Endothelial cell of umbilical vein (primary cell): Measurements from ENCODE around the gene ADARB2.

Experiments used
- EZH2 ChIP-seq: IDR thresholded peaks from 2 replicates; pipeline ENCODE4 v1.6.1; 2012; ENCODE audit warnings: borderline replicate concordance, low read depth, mild to moderate bottlenecking, moderate library complexity, low read length, inconsistent platforms; ENCODE audit not compliant: severe bottlenecking
- FOS ChIP-seq: IDR thresholded peaks from 2 replicates; pipeline ENCODE4 v1.6.1; 2011; ENCODE audit warnings: mild to moderate bottlenecking, low read length, moderate library complexity, borderline replicate concordance; ENCODE audit not compliant: insufficient read depth
- GATA2 ChIP-seq: IDR thresholded peaks from 2 replicates; pipeline ENCODE4 v1.7.0; 2011; ENCODE audit warnings: low read depth, mild to moderate bottlenecking, moderate library complexity, mixed read lengths, low read length; ENCODE audit not compliant: insufficient read length, insufficient read depth
- JUN ChIP-seq: IDR thresholded peaks from 2 replicates; pipeline ENCODE4 v1.6.1; 2011; ENCODE audit warnings: borderline replicate concordance, low read depth; ENCODE audit not compliant: insufficient read length, insufficient read depth
- MYC ChIP-seq: IDR thresholded peaks from one replicate; pipeline ENCODE4 v1.6.1; 2011; ENCODE audit warnings: mild to moderate bottlenecking, low read depth, low read length
- POLR2A ChIP-seq: IDR thresholded peaks from 2 replicates; pipeline ENCODE4 v1.6.1; 2012; ENCODE audit warnings: low read depth, mild to moderate bottlenecking, control low read depth, low read length
- POLR2AphosphoS5 ChIP-seq: IDR thresholded peaks from 2 replicates; pipeline ENCODE4 v1.6.1; 2012; ENCODE audit warnings: low read depth, mild to moderate bottlenecking, control low read depth, low read length, moderate library complexity; ENCODE audit not compliant: insufficient read depth
- TF ChIP-seq, protein P1 (sequence below), 2 donors: IDR thresholded peaks; 1 replicate in 1 of 2; 2 replicates in 1 of 2; pipeline ENCODE4 v1.5.1; 2011; ENCODE audit warnings: low read length in 2 of 2, mild to moderate bottlenecking in 2 of 2, moderate library complexity in 2 of 2, control low read depth in 1 of 2, inconsistent platforms in 1 of 2, low read depth in 1 of 2; ENCODE audit not compliant: insufficient read depth in 1 of 2; ENCODE audit errors: extremely low read depth in 1 of 2
- TF ChIP-seq, protein P2 (sequence below): IDR thresholded peaks from 2 replicates; pipeline ENCODE4 v1.6.1; 2011; ENCODE audit not compliant: insufficient read depth, insufficient read length

DNA sequence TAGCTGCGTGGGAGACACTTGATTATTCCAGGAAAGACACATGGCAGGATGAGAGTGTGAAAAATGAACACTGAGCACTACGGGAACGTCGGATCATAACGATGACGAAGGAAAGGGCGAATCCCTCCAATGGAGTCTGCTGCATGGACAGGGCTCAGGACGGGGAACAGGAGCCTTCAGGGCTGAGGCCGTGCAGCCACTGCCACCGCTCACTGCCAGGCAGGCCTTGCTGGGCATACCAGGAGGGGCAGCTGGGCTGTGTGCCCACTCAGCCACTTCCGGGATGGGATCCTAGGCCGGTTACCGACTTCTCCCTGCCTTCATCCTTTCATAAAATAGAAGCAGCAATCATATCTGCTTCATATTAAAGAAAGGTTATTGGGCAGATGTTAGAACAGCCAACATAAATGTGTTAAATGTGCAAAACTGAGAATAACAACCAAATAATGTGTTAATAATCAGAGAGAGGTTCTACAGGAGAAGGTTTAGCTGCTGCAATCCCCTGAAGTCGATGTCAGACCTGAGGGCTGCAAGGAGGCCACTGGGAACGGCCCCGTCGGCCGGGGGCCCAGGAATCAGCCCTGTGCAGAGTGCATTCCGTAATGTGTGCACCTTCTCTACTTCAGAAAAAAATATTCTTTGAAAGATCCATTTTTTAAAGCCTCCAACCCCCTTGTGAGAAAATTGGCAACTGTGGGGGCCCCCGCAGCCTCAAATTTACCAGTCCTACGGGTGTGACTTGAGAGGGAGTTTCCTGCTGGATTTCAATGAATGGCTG lies 63.6 kb downstream of the ADARB2 start:
- TF ChIP-seq, protein P1, sequence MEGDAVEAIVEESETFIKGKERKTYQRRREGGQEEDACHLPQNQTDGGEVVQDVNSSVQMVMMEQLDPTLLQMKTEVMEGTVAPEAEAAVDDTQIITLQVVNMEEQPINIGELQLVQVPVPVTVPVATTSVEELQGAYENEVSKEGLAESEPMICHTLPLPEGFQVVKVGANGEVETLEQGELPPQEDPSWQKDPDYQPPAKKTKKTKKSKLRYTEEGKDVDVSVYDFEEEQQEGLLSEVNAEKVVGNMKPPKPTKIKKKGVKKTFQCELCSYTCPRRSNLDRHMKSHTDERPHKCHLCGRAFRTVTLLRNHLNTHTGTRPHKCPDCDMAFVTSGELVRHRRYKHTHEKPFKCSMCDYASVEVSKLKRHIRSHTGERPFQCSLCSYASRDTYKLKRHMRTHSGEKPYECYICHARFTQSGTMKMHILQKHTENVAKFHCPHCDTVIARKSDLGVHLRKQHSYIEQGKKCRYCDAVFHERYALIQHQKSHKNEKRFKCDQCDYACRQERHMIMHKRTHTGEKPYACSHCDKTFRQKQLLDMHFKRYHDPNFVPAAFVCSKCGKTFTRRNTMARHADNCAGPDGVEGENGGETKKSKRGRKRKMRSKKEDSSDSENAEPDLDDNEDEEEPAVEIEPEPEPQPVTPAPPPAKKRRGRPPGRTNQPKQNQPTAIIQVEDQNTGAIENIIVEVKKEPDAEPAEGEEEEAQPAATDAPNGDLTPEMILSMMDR (IDR thresholded peaks at IDR 0.05; ENCODE audit: extremely low read depth in 1 of 2, insufficient read depth in 1 of 2, low read depth in 1 of 2, low read length in 2 of 2): no peak
- TF ChIP-seq EZH2 (no peak), POLR2AphosphoS5 (no peak), POLR2A (no peak), JUN (no peak), MYC (no peak), FOS (no peak), GATA2 (no peak)
- TF ChIP-seq, protein P2, sequence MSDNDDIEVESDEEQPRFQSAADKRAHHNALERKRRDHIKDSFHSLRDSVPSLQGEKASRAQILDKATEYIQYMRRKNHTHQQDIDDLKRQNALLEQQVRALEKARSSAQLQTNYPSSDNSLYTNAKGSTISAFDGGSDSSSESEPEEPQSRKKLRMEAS: no peak
